Caco-2 (cell line): ENCODE data around the gene DOLK. TPM values are rescaled to one million over a fixed set of nuclear protein-coding genes. Genes with fewer than 3 reads are reported as not detected.
"Not testable (repeated sequence)": the region's sequence is repeated elsewhere in the genome, so short reads cannot be mapped to it uniquely, and the experiment has no call there.

Experiments
- BruUV-seq: library from RNA; stranded (reverse); fragments of 400-500 nt; replicated peaks from 2 replicates; lab custom pipeline; 2021; lab: Mats Ljungman, UMichigan
- CTCF ChIA-PET: fragments of 300-600 bp; sonication (Branson Sonifier 250); formaldehyde crosslinking; loops from one replicate; lab custom pipeline; 2022; ENCODE audit warnings: antibody characterized with exemption; lab: Charles Lee
- POLR2A ChIA-PET: fragments of 300-600 bp; sonication (Branson Sonifier 250); formaldehyde crosslinking; loops from one replicate; lab custom pipeline; 2022; ENCODE audit warnings: antibody characterized with exemption; lab: Charles Lee
- DNase-seq, 2 experiments: peaks; one replicate each; pipeline versions ENCODE4 v3.0.0 to v3.0.0-alpha.2; 2020 to 2022
- H3K27me3 ChIP-seq: replicated peaks from 2 replicates; pipeline ENCODE4 v1.6.0; 2011; ENCODE audit warnings: low read length; ENCODE audit not compliant: control insufficient read depth, insufficient read depth
- H3K36me3 ChIP-seq: 2 replicates; pipeline ENCODE4 v1.5.1; 2011; ENCODE audit warnings: low read length; ENCODE audit not compliant: control insufficient read depth, insufficient read depth
- H3K4me1 ChIP-seq: fragments of 250-450 bp; sonication (Bioruptor Pico); 2 replicates; pipeline ENCODE4 v1.5.1; 2020; ENCODE audit warnings: mild to moderate bottlenecking
- H3K4me3 ChIP-seq: 2 replicates; pipeline ENCODE4 v1.5.1; 2011; ENCODE audit warnings: low read depth, mild to moderate bottlenecking, control low read depth, low read length
- H3K9me3 ChIP-seq: fragments of 250-450 bp; sonication (Bioruptor Pico); 2 replicates; pipeline ENCODE4 v1.5.1; 2020; ENCODE audit warnings: mild to moderate bottlenecking, moderate library complexity
- H3K27ac Mint-ChIP-seq: one replicate; pipeline ENCODE4 v1.8.0; 2022; ENCODE audit warnings: mixed read lengths; ENCODE audit not compliant: unreplicated experiment
- H3K27me3 Mint-ChIP-seq: one replicate; pipeline ENCODE4 v1.8.0; 2022; ENCODE audit warnings: mixed read lengths; ENCODE audit not compliant: insufficient read depth, unreplicated experiment
- H3K36me3 Mint-ChIP-seq: one replicate; pipeline ENCODE4 v1.8.0; 2022; ENCODE audit warnings: mild to moderate bottlenecking, mixed read lengths; ENCODE audit not compliant: insufficient read depth, unreplicated experiment
- H3K4me1 Mint-ChIP-seq: one replicate; pipeline ENCODE4 v1.8.0; 2022; ENCODE audit warnings: low read depth, mixed read lengths; ENCODE audit not compliant: unreplicated experiment
- H3K4me3 Mint-ChIP-seq: one replicate; pipeline ENCODE4 v1.8.0; 2022; ENCODE audit warnings: mild to moderate bottlenecking, moderate library complexity, mixed read lengths; ENCODE audit not compliant: unreplicated experiment
- H3K9me3 Mint-ChIP-seq: one replicate; pipeline ENCODE4 v1.8.0; 2022; ENCODE audit warnings: mixed read lengths; ENCODE audit not compliant: unreplicated experiment
- intact Hi-C: fragments of 100-400 bp; cut with micrococcal nuclease; formaldehyde crosslinking; loops from one replicate; pipeline ENCODE4 v1.10.0; 2022; ENCODE audit not compliant: unreplicated experiment
- total RNA-seq: library from RNA; stranded (reverse); gene quantifications from 2 replicates; pipeline ENCODE4 v1.2.3, GENCODE V29; 2022
- TF ChIP-seq, protein P1 (sequence below), 2 experiments: fragments of 200-600 bp in 1 of 2; IDR thresholded peaks; 1 replicate in 1 of 2; 2 replicates in 1 of 2; pipeline versions ENCODE4 v1.5.1 to v1.8.0; 2011 to 2022; ENCODE audit warnings: antibody characterized with exemption in 1 of 2, control low read depth in 1 of 2, inconsistent platforms in 1 of 2, low read depth in 1 of 2, low read length in 1 of 2, mild to moderate bottlenecking in 1 of 2, moderate library complexity in 1 of 2; ENCODE audit not compliant: insufficient read depth in 1 of 2, severe bottlenecking in 1 of 2, unreplicated experiment in 1 of 2

The DOLK gene
- total RNA-seq, 1 experiment from 2014 or later, result 27.2 TPM

DNA sequence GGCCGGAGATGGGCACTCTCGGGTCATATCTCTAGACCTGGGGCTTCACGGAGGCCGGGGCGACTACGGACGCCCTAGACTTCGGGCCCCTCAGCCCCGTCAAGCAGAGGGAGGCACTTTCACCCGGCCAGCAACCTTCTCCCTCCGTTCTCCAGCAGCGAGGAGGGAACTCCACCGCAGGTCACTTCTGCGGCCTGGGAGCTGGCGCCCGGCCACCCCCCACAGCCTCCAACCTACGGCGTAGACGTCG lies 201 bp downstream of the DOLK start:
- POLR2A ChIA-PET, result no interaction called here
- no peaks in the 10 kb centered on the region for H3K27me3 Mint-ChIP-seq
- CTCF ChIA-PET, result no interaction called here
- BruUV-seq, result no TSS peak
- no peaks in the 10 kb centered on the region for H3K27me3 ChIP-seq
- DNase-seq, result no peak
- no peaks in the 10 kb centered on the region for H3K9me3 ChIP-seq
- no peaks in the 10 kb centered on the region for H3K9me3 Mint-ChIP-seq
- H3K36me3 ChIP-seq, result no peaks in the 10 kb centered on the region; the same call in 1 of the 2 replicates
- TF ChIP-seq, protein P1, sequence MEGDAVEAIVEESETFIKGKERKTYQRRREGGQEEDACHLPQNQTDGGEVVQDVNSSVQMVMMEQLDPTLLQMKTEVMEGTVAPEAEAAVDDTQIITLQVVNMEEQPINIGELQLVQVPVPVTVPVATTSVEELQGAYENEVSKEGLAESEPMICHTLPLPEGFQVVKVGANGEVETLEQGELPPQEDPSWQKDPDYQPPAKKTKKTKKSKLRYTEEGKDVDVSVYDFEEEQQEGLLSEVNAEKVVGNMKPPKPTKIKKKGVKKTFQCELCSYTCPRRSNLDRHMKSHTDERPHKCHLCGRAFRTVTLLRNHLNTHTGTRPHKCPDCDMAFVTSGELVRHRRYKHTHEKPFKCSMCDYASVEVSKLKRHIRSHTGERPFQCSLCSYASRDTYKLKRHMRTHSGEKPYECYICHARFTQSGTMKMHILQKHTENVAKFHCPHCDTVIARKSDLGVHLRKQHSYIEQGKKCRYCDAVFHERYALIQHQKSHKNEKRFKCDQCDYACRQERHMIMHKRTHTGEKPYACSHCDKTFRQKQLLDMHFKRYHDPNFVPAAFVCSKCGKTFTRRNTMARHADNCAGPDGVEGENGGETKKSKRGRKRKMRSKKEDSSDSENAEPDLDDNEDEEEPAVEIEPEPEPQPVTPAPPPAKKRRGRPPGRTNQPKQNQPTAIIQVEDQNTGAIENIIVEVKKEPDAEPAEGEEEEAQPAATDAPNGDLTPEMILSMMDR (IDR thresholded peaks at IDR 0.05; ENCODE audit: insufficient read depth in 1 of 2, low read depth in 1 of 2, low read length in 1 of 2, severe bottlenecking in 1 of 2, unreplicated experiment in 1 of 2), result no peak
- peaks cover 26% of the 10 kb centered on the region for H3K4me1 ChIP-seq
- H3K4me1 Mint-ChIP-seq, result peaks cover 24% of the 10 kb centered on the region
- H3K36me3 Mint-ChIP-seq, result peaks cover 27% of the 10 kb centered on the region
- H3K27ac Mint-ChIP-seq, result peak overlapping the region; percentile 96
- intact Hi-C loops, result loop anchor here (5.0 kb wide), 1 partner anchor 80 kb away; the partner anchor contains the start of gene SH3GLB2
- peak overlapping the region; percentile 98 for H3K4me3 ChIP-seq
- H3K4me3 Mint-ChIP-seq, result peak overlapping the region; percentile 92

DNA sequence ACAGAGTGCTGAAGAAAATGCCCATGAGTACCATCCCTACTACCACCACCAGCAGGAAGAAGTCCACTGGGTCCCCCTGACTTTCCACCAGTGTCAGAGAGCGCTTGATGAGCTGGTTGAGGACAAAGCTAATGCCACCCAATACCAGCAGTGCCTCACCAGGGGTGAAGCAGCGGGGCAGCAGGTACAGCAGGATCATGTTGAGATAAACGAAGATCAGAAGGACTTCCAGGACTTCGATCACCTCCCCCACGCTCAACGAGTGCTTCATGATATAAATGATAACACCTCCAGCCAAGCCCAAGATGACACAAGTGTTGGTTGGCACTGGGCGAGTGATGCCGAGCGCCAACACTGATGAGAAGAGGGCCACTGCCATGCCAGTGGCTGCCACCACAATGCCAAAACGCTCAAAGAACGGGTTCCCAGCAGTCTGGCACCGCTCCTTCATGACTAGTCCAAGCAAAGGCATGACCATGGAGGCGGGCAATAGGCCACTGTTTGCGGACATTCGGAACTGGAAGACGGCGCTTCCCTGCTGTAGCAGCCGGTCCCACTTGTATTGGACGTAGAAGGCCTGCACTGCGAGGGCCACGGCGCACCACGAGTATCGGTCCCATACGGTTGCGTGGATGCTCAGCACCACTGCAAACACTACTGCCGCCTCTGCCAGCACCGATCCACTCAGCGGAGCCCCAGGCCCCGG lies 679 bp downstream of the DOLK start:
- peak overlapping the region; percentile 98 for H3K4me3 ChIP-seq
- TSS peak; percentile 79 for BruUV-seq
- peaks cover 26% of the 10 kb centered on the region for H3K4me1 ChIP-seq
- H3K9me3 ChIP-seq, result no peaks in the 10 kb centered on the region
- peaks cover 24% of the 10 kb centered on the region for H3K4me1 Mint-ChIP-seq
- POLR2A ChIA-PET, result no interaction called here
- peak in 1 of 2 experiments; percentile 45 for DNase-seq
- H3K27me3 Mint-ChIP-seq, result no peaks in the 10 kb centered on the region
- peaks cover 25% of the 10 kb centered on the region for H3K36me3 Mint-ChIP-seq
- H3K4me3 Mint-ChIP-seq, result peak overlapping the region; percentile 92
- TF ChIP-seq, protein P1 (IDR thresholded peaks at IDR 0.05; ENCODE audit: insufficient read depth in 1 of 2, low read depth in 1 of 2, low read length in 1 of 2, severe bottlenecking in 1 of 2, unreplicated experiment in 1 of 2), result no peak
- CTCF ChIA-PET, result no interaction called here
- intact Hi-C loops, result loop anchor here (5.0 kb wide), 1 partner anchor 81 kb away; the partner anchor contains the start of gene SH3GLB2
- peak overlapping the region; percentile 96 for H3K27ac Mint-ChIP-seq
- no peaks in the 10 kb centered on the region; the same call in 1 of the 2 replicates for H3K36me3 ChIP-seq
- H3K9me3 Mint-ChIP-seq, result no peaks in the 10 kb centered on the region
- H3K27me3 ChIP-seq, result no peaks in the 10 kb centered on the region

DNA sequence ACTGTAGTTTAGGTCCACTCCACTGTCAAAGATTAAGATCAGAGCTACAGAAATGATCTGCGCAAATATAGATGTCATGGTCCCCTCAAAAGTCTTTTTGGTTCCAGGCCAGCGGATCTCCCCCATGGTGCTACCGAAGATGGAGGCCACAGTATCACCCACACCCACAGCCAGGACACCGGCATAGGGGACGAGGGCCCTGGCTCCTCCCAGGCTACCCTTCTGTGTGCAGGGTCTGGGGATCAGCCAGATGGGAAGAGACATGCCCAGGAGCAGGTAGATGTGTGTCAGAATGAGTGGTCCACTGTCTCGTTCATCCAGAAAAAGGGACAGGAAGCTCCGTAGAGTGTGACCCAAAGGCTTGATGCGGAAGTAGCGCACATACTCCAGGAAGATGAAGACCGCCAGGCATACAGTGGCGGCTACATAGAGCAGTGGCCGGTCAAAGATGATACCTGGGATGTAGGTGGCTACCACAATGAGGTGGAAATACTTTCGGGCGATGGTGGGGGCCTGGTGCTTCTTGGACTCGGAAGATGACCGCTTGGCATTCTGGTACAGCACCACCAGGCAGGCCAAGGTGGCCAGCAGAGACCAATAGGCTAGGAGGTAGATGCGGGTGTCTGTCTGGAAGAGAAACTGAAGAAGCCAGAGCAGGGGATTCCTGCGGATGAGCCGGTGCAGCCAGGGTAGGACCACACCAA lies 1.5 kb downstream of the DOLK start:
- peaks cover 24% of the 10 kb centered on the region for H3K4me1 Mint-ChIP-seq
- H3K4me1 ChIP-seq, result peaks cover 26% of the 10 kb centered on the region
- DNase-seq, result no peak
- peak overlapping the region; percentile 96 for H3K27ac Mint-ChIP-seq
- H3K36me3 ChIP-seq, result no peaks in the 10 kb centered on the region; the same call in 1 of the 2 replicates
- no peaks in the 10 kb centered on the region for H3K9me3 ChIP-seq
- BruUV-seq, result no TSS peak
- peak overlapping the region; percentile 92 for H3K4me3 Mint-ChIP-seq
- H3K27me3 Mint-ChIP-seq, result no peaks in the 10 kb centered on the region
- TF ChIP-seq, protein P1 (IDR thresholded peaks at IDR 0.05; ENCODE audit: insufficient read depth in 1 of 2, low read depth in 1 of 2, low read length in 1 of 2, severe bottlenecking in 1 of 2, unreplicated experiment in 1 of 2), result no peak
- H3K4me3 ChIP-seq, result no peak overlapping the region; the same call in 1 of the 2 replicates
- H3K36me3 Mint-ChIP-seq, result peaks cover 24% of the 10 kb centered on the region
- no peaks in the 10 kb centered on the region for H3K27me3 ChIP-seq
- intact Hi-C loops, result loop anchor here (5.0 kb wide), 1 partner anchor 81 kb away; the partner anchor contains the start of gene SH3GLB2
- CTCF ChIA-PET, result no interaction called here
- POLR2A ChIA-PET, result no interaction called here
- H3K9me3 Mint-ChIP-seq, result no peaks in the 10 kb centered on the region

DNA sequence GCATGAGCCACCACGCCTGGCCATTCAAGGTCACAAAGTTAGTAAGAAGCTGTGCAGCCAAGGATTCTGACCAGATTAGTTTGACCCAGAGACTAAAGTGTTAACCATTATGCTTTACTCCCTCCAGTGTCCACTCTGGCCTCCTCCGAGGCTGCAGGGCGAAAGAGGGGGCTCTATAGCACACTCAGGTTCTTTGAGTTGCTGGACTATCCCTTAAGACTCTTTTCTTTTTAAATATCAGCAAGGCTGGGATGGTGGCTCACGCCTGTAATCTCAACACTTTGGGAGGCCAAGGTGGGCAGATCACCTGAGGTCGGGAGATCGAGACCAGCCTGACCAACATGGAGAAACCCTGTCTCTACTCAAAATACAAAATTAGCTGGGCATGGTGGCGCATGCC lies 2.4 kb downstream of the DOLK start:
- H3K4me1 ChIP-seq, result peaks cover 26% of the 10 kb centered on the region
- Mint-ChIP-seq H3K4me3 (peak overlapping the region; percentile 47), H3K36me3 (peaks cover 18% of the 10 kb centered on the region), H3K4me1 (peaks cover 24% of the 10 kb centered on the region)
- H3K27me3 Mint-ChIP-seq, H3K9me3 Mint-ChIP-seq, H3K27me3 ChIP-seq, H3K27ac Mint-ChIP-seq, POLR2A ChIA-PET, DNase-seq, CTCF ChIA-PET, BruUV-seq, H3K9me3 ChIP-seq, H3K36me3 ChIP-seq, H3K4me3 ChIP-seq: not testable (repeated sequence)
- intact Hi-C loops, result loop anchor here (5.0 kb wide), 1 partner anchor 82 kb away; the partner anchor contains the start of gene SH3GLB2
